ENCODE measurements around the gene ZNF451.

Gene ZNF451

GRCh38 chr6:57193177-57193576 lies 103.2 kb downstream of the ZNF451 start:
- H3K27me3 ChIP-seq (ENCODE audit: control insufficient read depth in 5 of 5, insufficient read depth in 4 of 5, low read length in 5 of 5) = no peaks in the 10 kb centered on the region
- H3K27ac ChIP-seq (ENCODE audit: low read depth, low read length) = no peak overlapping the region
- no peak overlapping the region for H3K4me3 ChIP-seq (ENCODE audit: low read depth in 1 of 5, low read length in 5 of 5)
- H3K4me1 ChIP-seq (ENCODE audit: control insufficient read depth in 5 of 5, insufficient read depth in 5 of 5, low read length in 5 of 5) = peaks cover 0 to 6% (median 0%) of the 10 kb centered on the region in 5 donors
- peaks cover 0 to 3% (median 0%) of the 10 kb centered on the region in 5 donors for H3K36me3 ChIP-seq (ENCODE audit: control insufficient read depth in 5 of 5, insufficient read depth in 5 of 5, low read length in 5 of 5)
- H3K9ac ChIP-seq (ENCODE audit: low read length in 5 of 5) = no peak overlapping the region
- no peaks in the 10 kb centered on the region for H3K9me3 ChIP-seq (ENCODE audit: control insufficient read depth in 5 of 5, low read length in 5 of 5)

GRCh38 chr6:57195457-57195856 lies 105.5 kb downstream of the ZNF451 start:
- H3K4me3 ChIP-seq (ENCODE audit: low read depth in 1 of 5, low read length in 5 of 5) = no peak overlapping the region
- no peak overlapping the region for H3K9ac ChIP-seq (ENCODE audit: low read length in 5 of 5)

GRCh38 chr6:57198926-57199636 lies 109.1 kb downstream of the ZNF451 start:
- Histone ChIP-seq H3K36me3 (ENCODE audit: control insufficient read depth in 5 of 5, insufficient read depth in 5 of 5, low read length in 5 of 5) (peaks cover 0 to 2% (median 0%) of the 10 kb centered on the region in 5 donors), H3K9ac (ENCODE audit: low read length in 5 of 5) (no peak overlapping the region), H3K4me1 (ENCODE audit: control insufficient read depth in 5 of 5, insufficient read depth in 5 of 5, low read length in 5 of 5) (no peaks in the 10 kb centered on the region), H3K4me3 (ENCODE audit: low read depth in 1 of 5, low read length in 5 of 5) (no peak overlapping the region), H3K9me3 (ENCODE audit: control insufficient read depth in 5 of 5, low read length in 5 of 5) (no peaks in the 10 kb centered on the region), H3K27ac (ENCODE audit: low read depth, low read length) (no peak overlapping the region), H3K27me3 (ENCODE audit: control insufficient read depth in 5 of 5, insufficient read depth in 4 of 5, low read length in 5 of 5) (no peaks in the 10 kb centered on the region)

More at GRCh38 chr6:57195457-57195856, 105.5 kb downstream of the ZNF451 start:
- H3K4me1 ChIP-seq (ENCODE audit: control insufficient read depth in 5 of 5, insufficient read depth in 5 of 5, low read length in 5 of 5) = peaks cover 0 to 6% (median 0%) of the 10 kb centered on the region in 5 donors
- H3K27me3 ChIP-seq (ENCODE audit: control insufficient read depth in 5 of 5, insufficient read depth in 4 of 5, low read length in 5 of 5) = no peaks in the 10 kb centered on the region
- no peak overlapping the region for H3K27ac ChIP-seq (ENCODE audit: low read depth, low read length)
- H3K9me3 ChIP-seq (ENCODE audit: control insufficient read depth in 5 of 5, low read length in 5 of 5) = no peaks in the 10 kb centered on the region
- peaks cover 0 to 3% (median 0%) of the 10 kb centered on the region in 5 donors for H3K36me3 ChIP-seq (ENCODE audit: control insufficient read depth in 5 of 5, insufficient read depth in 5 of 5, low read length in 5 of 5)

GRCh38 chr6:57201718-57202117 lies 111.7 kb downstream of the ZNF451 start:
- H3K27ac ChIP-seq (ENCODE audit: low read depth, low read length) = no peak overlapping the region
- H3K27me3 ChIP-seq (ENCODE audit: control insufficient read depth in 5 of 5, insufficient read depth in 4 of 5, low read length in 5 of 5) = no peaks in the 10 kb centered on the region
- H3K4me1 ChIP-seq (ENCODE audit: control insufficient read depth in 5 of 5, insufficient read depth in 5 of 5, low read length in 5 of 5) = peaks cover 0 to 2% (median 0%) of the 10 kb centered on the region in 5 donors
- H3K36me3 ChIP-seq (ENCODE audit: control insufficient read depth in 5 of 5, insufficient read depth in 5 of 5, low read length in 5 of 5) = no peaks in the 10 kb centered on the region
- no peak overlapping the region for H3K9ac ChIP-seq (ENCODE audit: low read length in 5 of 5)
- no peaks in the 10 kb centered on the region for H3K9me3 ChIP-seq (ENCODE audit: control insufficient read depth in 5 of 5, low read length in 5 of 5)
- H3K4me3 ChIP-seq (ENCODE audit: low read depth in 1 of 5, low read length in 5 of 5) = no peak overlapping the region

GRCh38 chr6:57205550-57206328 lies 115.8 kb downstream of the ZNF451 start:
- Histone ChIP-seq H3K4me1 (ENCODE audit: control insufficient read depth in 5 of 5, insufficient read depth in 5 of 5, low read length in 5 of 5) (peaks cover 0 to 2% (median 0%) of the 10 kb centered on the region in 5 donors), H3K27me3 (ENCODE audit: control insufficient read depth in 5 of 5, insufficient read depth in 4 of 5, low read length in 5 of 5) (no peaks in the 10 kb centered on the region), H3K27ac (ENCODE audit: low read depth, low read length) (no peak overlapping the region), H3K36me3 (ENCODE audit: control insufficient read depth in 5 of 5, insufficient read depth in 5 of 5, low read length in 5 of 5) (no peaks in the 10 kb centered on the region), H3K9me3 (ENCODE audit: control insufficient read depth in 5 of 5, low read length in 5 of 5) (no peaks in the 10 kb centered on the region), H3K9ac (ENCODE audit: low read length in 5 of 5) (peak overlapping the region in 1 of 5 donors; percentile 8), H3K4me3 (ENCODE audit: low read depth in 1 of 5, low read length in 5 of 5) (no peak overlapping the region)

GRCh38 chr6:57207141-57207540 lies 117.2 kb downstream of the ZNF451 start:
- H3K9me3 ChIP-seq (ENCODE audit: control insufficient read depth in 5 of 5, low read length in 5 of 5) = no peaks in the 10 kb centered on the region
- H3K9ac ChIP-seq (ENCODE audit: low read length in 5 of 5) = no peak overlapping the region

GRCh38 chr6:57207872-57208271 lies 117.9 kb downstream of the ZNF451 start:
- Histone ChIP-seq H3K27ac (ENCODE audit: low read depth, low read length) (no peak overlapping the region), H3K9ac (ENCODE audit: low read length in 5 of 5) (no peak overlapping the region), H3K27me3 (ENCODE audit: control insufficient read depth in 5 of 5, insufficient read depth in 4 of 5, low read length in 5 of 5) (no peaks in the 10 kb centered on the region), H3K36me3 (ENCODE audit: control insufficient read depth in 5 of 5, insufficient read depth in 5 of 5, low read length in 5 of 5) (no peaks in the 10 kb centered on the region), H3K4me1 (ENCODE audit: control insufficient read depth in 5 of 5, insufficient read depth in 5 of 5, low read length in 5 of 5) (peaks cover 0 to 2% (median 0%) of the 10 kb centered on the region in 5 donors), H3K4me3 (ENCODE audit: low read depth in 1 of 5, low read length in 5 of 5) (no peak overlapping the region), H3K9me3 (ENCODE audit: control insufficient read depth in 5 of 5, low read length in 5 of 5) (no peaks in the 10 kb centered on the region)

More at GRCh38 chr6:57207141-57207540, 117.2 kb downstream of the ZNF451 start:
- H3K27me3 ChIP-seq (ENCODE audit: control insufficient read depth in 5 of 5, insufficient read depth in 4 of 5, low read length in 5 of 5) = no peaks in the 10 kb centered on the region
- H3K4me1 ChIP-seq (ENCODE audit: control insufficient read depth in 5 of 5, insufficient read depth in 5 of 5, low read length in 5 of 5) = peaks cover 0 to 2% (median 0%) of the 10 kb centered on the region in 5 donors
- H3K36me3 ChIP-seq (ENCODE audit: control insufficient read depth in 5 of 5, insufficient read depth in 5 of 5, low read length in 5 of 5) = no peaks in the 10 kb centered on the region
- no peak overlapping the region for H3K27ac ChIP-seq (ENCODE audit: low read depth, low read length)
- H3K4me3 ChIP-seq (ENCODE audit: low read depth in 1 of 5, low read length in 5 of 5) = no peak overlapping the region

- Histone ChIP-seq H3K27ac (ENCODE audit: low read depth, low read length) (no peak overlapping the region), H3K27me3 (ENCODE audit: control insufficient read depth in 5 of 5, insufficient read depth in 4 of 5, low read length in 5 of 5) (no peaks in the 10 kb centered on the region), H3K36me3 (ENCODE audit: control insufficient read depth in 5 of 5, insufficient read depth in 5 of 5, low read length in 5 of 5) (no peaks in the 10 kb centered on the region), H3K9ac (ENCODE audit: low read length in 5 of 5) (no peak overlapping the region), H3K9me3 (ENCODE audit: control insufficient read depth in 5 of 5, low read length in 5 of 5) (no peaks in the 10 kb centered on the region), H3K4me1 (ENCODE audit: control insufficient read depth in 5 of 5, insufficient read depth in 5 of 5, low read length in 5 of 5) (peaks cover 0 to 2% (median 0%) of the 10 kb centered on the region in 5 donors), H3K4me3 (ENCODE audit: low read depth in 1 of 5, low read length in 5 of 5) (no peak overlapping the region)
These were observed 119.0 kb downstream of the ZNF451 start for GRCh38 chr6:57209030-57209429.

- H3K36me3 ChIP-seq (ENCODE audit: control insufficient read depth in 5 of 5, insufficient read depth in 5 of 5, low read length in 5 of 5) = no peaks in the 10 kb centered on the region
- H3K27me3 ChIP-seq (ENCODE audit: control insufficient read depth in 5 of 5, insufficient read depth in 4 of 5, low read length in 5 of 5) = no peaks in the 10 kb centered on the region
- H3K9ac ChIP-seq (ENCODE audit: low read length in 5 of 5) = no peak overlapping the region
- H3K4me1 ChIP-seq (ENCODE audit: control insufficient read depth in 5 of 5, insufficient read depth in 5 of 5, low read length in 5 of 5) = peaks cover 0 to 2% (median 0%) of the 10 kb centered on the region in 5 donors
- no peak overlapping the region for H3K4me3 ChIP-seq (ENCODE audit: low read depth in 1 of 5, low read length in 5 of 5)
- H3K27ac ChIP-seq (ENCODE audit: low read depth, low read length) = no peak overlapping the region
- no peaks in the 10 kb centered on the region for H3K9me3 ChIP-seq (ENCODE audit: control insufficient read depth in 5 of 5, low read length in 5 of 5)
These were observed 120.1 kb downstream of the ZNF451 start for GRCh38 chr6:57210060-57210459.

- H3K27me3 ChIP-seq (ENCODE audit: control insufficient read depth in 5 of 5, insufficient read depth in 4 of 5, low read length in 5 of 5) = no peaks in the 10 kb centered on the region
- H3K4me1 ChIP-seq (ENCODE audit: control insufficient read depth in 5 of 5, insufficient read depth in 5 of 5, low read length in 5 of 5) = peaks cover 0 to 6% (median 0%) of the 10 kb centered on the region in 5 donors
- no peak overlapping the region for H3K27ac ChIP-seq (ENCODE audit: low read depth, low read length)
- no peaks in the 10 kb centered on the region for H3K9me3 ChIP-seq (ENCODE audit: control insufficient read depth in 5 of 5, low read length in 5 of 5)
- no peaks in the 10 kb centered on the region for H3K36me3 ChIP-seq (ENCODE audit: control insufficient read depth in 5 of 5, insufficient read depth in 5 of 5, low read length in 5 of 5)
- H3K4me3 ChIP-seq (ENCODE audit: low read depth in 1 of 5, low read length in 5 of 5) = no peak overlapping the region
- no peak overlapping the region for H3K9ac ChIP-seq (ENCODE audit: low read length in 5 of 5)
These were observed 125.3 kb downstream of the ZNF451 start for GRCh38 chr6:57215260-57215659.

All from subcutaneous abdominal adipose tissue (tissue), 5 donors.